HT-29 (cell line): ENCODE measurements around the gene PACRG. TPM values are rescaled to one million over a fixed set of nuclear protein-coding genes. Genes with fewer than 3 reads are reported as not detected.

ENCODE experiments used
- DNase-seq: peaks from one replicate; pipeline ENCODE4 v3.0.0-alpha.2; 2015; ENCODE audit warnings: low spot score
- total RNA-seq: library from RNA; depleted of rRNA; stranded (reverse); fragments of >200 nt; shearing (Covaris generic); gene quantifications from 2 replicates; pipeline ENCODE4 v1.2.3, GENCODE V29; 2014

PACRG gene
- total RNA-seq, 1 experiment from 2014 or later: 0.81 TPM

- no peak for DNase-seq
These were observed 280.9 kb downstream of the PACRG start for GRCh38 chr6:163008626-163009025.

- DNase-seq: no peak
These were observed 282.4 kb downstream of the PACRG start for GRCh38 chr6:163010145-163010544.

GRCh38 chr6:163014736-163015135, 287.0 kb downstream of the PACRG start:
- DNase-seq: no peak

- no peak for DNase-seq
These were observed 290.0 kb downstream of the PACRG start for GRCh38 chr6:163017801-163018200.

GRCh38 chr6:163019926-163020325, 292.2 kb downstream of the PACRG start:
- no peak for DNase-seq

DNA sequence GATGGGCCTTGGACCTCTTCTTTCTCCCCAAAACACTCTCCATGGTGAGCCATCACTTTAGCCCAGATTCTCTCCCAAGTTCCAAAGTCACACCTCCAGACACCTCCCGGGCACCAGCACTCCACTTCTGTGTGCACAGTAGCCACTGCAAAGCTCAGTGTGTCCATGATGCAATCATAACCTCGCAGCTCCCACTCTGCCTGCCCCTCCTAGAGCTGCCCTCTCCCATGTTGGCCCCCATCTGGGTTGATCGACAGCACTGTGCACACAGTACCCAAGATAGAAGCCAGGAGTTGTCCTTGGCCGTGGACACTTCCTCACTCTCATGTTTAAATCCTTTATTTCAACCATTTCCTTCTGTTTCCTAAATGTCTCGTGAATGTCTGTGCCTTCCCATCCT, 293.3 kb downstream of the PACRG start:
- DNase-seq: no peak

DNA sequence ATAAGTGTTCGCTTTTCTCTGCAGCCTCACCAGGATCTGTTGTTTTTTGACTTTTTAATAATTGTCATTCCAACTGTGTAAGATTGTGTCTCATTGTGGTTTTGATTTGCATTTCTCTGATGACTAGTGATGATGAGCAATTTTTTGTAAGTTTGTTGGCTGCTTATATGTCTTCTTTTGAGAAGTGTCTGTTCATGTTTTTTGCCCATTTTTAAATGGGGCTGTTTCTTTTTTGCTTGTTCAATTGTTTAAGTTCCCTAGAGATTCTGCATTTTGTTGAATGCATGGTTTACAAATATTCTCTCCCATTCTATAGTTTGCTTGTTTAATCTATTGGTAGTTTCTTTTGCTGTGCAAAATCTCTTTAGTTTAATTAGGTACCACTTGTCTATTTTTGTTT, 295.9 kb downstream of the PACRG start:
- DNase-seq: no peak

DNA sequence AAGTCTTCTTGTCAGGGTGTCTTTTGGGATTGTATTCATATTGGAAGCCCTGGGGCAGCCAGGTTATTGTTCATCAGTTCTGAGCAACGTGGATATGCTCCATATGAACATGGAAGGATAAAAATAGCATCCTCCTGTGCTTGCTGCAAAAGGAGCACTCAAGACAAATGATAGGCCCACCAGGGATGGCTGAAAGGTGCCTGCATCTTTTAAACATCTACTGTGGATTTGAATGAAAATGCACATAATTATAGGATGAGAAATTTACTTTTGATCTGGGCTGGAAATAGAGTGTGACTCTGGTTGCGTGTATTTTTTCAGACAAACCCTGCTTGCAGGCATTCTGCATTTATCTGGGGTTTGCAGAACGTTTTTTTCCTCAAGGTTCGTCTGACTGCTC, 299.1 kb downstream of the PACRG start:
- DNase-seq: no peak

DNA sequence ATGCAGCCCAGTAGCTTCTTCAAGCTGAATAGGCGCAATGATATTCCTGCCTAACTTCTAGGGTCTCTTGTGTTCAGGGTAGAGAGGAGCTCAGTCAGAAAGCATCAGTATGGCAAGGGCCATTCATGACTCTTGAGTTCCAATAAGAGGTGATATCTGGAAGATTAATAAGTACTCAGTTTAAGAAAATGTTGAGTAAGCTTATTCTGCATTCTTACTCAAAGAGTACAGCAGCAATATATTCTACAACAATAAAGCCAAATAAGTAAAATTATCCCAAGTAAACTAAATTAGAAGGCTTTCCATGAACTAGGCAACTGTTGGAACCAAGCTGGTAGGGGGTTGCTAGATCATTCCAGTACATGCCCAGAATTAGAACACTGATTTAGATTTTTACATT, 303.2 kb downstream of the PACRG start:
- DNase-seq: no peak

DNA sequence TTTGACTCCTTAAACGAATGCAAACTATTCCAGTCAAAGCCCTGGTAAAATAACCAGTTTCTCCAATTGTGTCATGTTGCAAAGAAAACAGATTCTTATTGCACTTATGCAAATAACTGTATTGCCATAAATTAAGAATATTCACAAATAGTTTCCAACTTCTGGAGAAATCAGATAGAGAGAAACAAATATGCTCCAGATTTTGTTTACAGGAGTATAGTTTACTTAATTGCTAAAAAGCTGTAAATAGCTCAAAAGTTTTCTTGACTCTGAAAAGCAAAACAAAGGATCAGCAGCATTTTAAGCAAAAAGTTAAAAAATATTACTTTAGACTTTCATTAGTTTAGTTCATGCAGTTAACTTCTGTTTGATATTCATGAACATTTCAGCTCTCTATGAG, 304.2 kb downstream of the PACRG start:
- DNase-seq: no peak

- no peak for DNase-seq
These were observed 308.4 kb downstream of the PACRG start for GRCh38 chr6:163036160-163036645.

DNA sequence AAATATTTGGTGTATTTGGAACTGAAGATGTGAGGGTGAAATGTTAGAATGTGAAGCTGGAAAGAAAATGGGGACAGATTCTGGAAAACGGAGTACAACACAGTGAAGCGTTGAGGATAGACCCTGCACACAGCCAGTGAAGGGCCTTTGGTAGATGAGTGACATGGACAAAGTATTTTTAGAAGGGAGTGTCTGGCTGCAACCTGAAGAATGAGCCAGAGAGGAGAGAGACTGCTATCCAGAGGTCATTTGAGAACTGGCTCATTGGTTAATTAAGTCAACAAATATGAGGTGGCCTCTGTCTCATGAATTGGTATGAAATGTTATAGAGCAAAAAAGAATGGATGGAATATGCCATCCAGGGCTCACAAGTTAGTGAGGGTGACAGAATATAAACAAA, 310.5 kb downstream of the PACRG start:
- no peak for DNase-seq

DNA sequence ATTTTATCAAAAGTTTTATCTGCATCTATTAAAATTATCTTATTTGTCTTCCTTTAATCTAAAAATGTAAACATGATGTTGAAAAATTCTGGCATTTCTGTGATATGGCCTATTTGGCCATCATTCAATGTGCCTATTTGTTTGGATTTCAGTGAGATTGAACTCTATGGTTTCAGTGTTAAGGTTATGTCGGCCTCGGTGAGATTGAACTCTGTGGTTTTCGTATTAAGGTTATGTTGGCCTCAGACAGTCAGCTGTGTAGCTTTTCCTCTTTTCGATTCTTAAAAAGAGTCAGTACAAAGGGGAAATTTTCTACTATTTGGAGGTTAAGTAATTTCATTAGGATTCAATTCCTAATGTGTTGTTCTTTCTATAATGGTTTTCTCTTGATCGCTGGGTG, 320.6 kb downstream of the PACRG start:
- DNase-seq: no peak

GRCh38 chr6:163053667-163054344, 326.0 kb downstream of the PACRG start:
- DNase-seq: no peak

GRCh38 chr6:163054641-163055040, 326.9 kb downstream of the PACRG start:
- DNase-seq: no peak

DNA sequence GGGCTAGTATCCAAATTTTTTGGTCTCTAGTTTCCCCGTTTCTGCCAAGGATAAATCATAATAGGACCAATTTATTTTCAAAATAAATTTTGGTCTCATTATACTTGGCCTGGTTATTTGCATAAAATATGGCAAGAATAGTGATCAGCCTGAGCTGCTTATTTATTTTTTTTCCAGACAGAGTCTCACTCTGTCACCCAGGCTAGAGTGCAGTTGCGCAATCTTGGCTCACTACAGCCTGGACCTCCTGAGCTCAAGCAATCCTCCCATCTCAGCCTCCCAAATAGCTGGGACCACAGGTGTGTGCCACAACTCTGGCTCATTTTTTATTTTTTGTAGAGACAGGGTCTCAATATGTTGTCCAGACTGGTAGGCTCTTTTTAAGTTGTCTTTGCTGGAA, 329.5 kb downstream of the PACRG start:
- DNase-seq: no peak

DNA sequence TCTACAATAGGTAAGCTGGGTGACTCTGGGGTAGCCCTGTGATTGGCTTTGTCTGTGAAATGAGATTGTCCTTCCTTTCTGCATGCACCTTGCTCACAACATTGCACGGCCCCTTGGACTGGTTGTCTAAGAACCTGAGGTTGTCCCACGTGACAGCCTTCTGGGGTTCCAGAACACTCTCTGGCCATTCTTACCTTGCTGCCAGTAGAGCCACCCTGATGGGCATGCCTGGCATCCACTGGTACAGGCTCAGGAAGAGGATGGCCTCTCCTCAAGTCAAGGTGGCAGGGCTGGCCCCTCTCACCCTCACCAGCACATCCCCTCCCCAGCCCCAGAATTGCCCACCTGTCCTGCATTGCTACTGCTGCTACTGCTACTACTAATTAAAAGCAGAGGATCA, 335.0 kb downstream of the PACRG start:
- no peak for DNase-seq

GRCh38 chr6:163063561-163063960, 335.8 kb downstream of the PACRG start:
- DNase-seq: no peak

- no peak for DNase-seq
These were observed 336.6 kb downstream of the PACRG start for GRCh38 chr6:163064397-163064796.

- DNase-seq: no peak
These were observed 338.4 kb downstream of the PACRG start for GRCh38 chr6:163066200-163066599.

- DNase-seq: no peak
These were observed 349.4 kb downstream of the PACRG start for GRCh38 chr6:163077134-163077533.

- DNase-seq: no peak
These were observed 350.9 kb downstream of the PACRG start for GRCh38 chr6:163078712-163079111.

GRCh38 chr6:163080228-163080627, 352.5 kb downstream of the PACRG start:
- no peak for DNase-seq

- no peak for DNase-seq
These were observed 355.4 kb downstream of the PACRG start for GRCh38 chr6:163083141-163083540.
